ENCODE measurements around the gene RBM39. TPM values are rescaled to one million over a fixed set of nuclear protein-coding genes. Genes with fewer than 3 reads are reported as not detected.
A peak's percentile ranks its signal among the peaks of the same experiment; 100 is the strongest.

The RBM39 gene
- total and polyA plus RNA-seq, 12 donors, result 98.8 to 412 (median 124) TPM

GRCh38 chr20:35771689-35772562 lies 29.9 kb upstream of the RBM39 start, which contains the start of gene PHF20:
PHF20 (plus strand) TSS chr20:35772015; CDS start chr20:35801523, 29,508 bp downstream.
- intact Hi-C loops (cut with DNase I), result loop anchor here in 3 of 10 donors (1.0 to 2.0 kb wide), 2 partner anchors 29 to 30 kb away; partner anchors contain the start of gene RBM39 (in 3 of the 3)
- Histone ChIP-seq H3K36me3 (peaks cover 0 to 14% (median 0%) of the 10 kb centered on the region in 9 donors), H3K4me3 (peak within 1 kb of the TSS; percentile 68 to 92 (median 76)), H3K27ac (peak within 1 kb of the TSS; percentile 78 to 97 (median 94)), H3K27me3 (no peaks in the 10 kb centered on the region), H3K9me3 (no peaks in the 10 kb centered on the region), H3K4me1 (peaks cover 23 to 86% (median 74%) of the 10 kb centered on the region in 9 donors)
- DNase-seq, result peak; percentile 99 to 100
- peak; percentile 87 to 92 (median 92) for ATAC-seq
- WGBS, 2 donors, result 2 to 3% methylated on average over 74 to 87 of the region's 87 CpGs
- TF ChIP-seq, protein P1, sequence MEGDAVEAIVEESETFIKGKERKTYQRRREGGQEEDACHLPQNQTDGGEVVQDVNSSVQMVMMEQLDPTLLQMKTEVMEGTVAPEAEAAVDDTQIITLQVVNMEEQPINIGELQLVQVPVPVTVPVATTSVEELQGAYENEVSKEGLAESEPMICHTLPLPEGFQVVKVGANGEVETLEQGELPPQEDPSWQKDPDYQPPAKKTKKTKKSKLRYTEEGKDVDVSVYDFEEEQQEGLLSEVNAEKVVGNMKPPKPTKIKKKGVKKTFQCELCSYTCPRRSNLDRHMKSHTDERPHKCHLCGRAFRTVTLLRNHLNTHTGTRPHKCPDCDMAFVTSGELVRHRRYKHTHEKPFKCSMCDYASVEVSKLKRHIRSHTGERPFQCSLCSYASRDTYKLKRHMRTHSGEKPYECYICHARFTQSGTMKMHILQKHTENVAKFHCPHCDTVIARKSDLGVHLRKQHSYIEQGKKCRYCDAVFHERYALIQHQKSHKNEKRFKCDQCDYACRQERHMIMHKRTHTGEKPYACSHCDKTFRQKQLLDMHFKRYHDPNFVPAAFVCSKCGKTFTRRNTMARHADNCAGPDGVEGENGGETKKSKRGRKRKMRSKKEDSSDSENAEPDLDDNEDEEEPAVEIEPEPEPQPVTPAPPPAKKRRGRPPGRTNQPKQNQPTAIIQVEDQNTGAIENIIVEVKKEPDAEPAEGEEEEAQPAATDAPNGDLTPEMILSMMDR (IDR thresholded peaks at IDR 0.05), result no peak

DNA sequence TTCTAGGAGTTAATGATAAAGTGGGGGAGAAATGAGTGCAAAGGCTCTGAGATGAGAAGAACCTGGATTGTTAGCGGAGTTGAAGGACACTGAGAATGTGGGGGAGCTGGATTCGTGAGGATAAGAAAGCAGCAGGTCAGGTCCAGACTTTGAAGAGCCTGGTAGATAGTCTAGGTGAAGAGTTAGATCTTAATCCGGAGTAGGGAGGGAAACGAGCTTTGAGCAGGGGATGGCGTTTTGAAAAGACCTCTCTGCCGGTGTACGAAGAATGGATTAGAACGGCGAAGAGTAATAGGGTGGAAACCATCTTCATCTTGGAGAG lies 29.3 kb upstream of the RBM39 start:
- no peak for ATAC-seq
- no peak for DNase-seq
- peak overlapping the region; percentile 78 to 96 (median 92) for H3K27ac ChIP-seq
- H3K4me3 ChIP-seq, result peak overlapping the region in 7 of 10 donors; percentile 68 to 92 (median 79)
- 72 to 75% methylated on average over 9 of the region's 9 CpGs for WGBS, 2 donors
- no peaks in the 10 kb centered on the region for H3K27me3 ChIP-seq
- TF ChIP-seq, protein P1 (IDR thresholded peaks at IDR 0.05), result no peak
- H3K36me3 ChIP-seq, result peaks cover 0 to 14% (median 0%) of the 10 kb centered on the region in 9 donors
- intact Hi-C loops (cut with DNase I), result loop anchor here in 2 of 10 donors (1.0 kb wide), 1 partner anchor 29 kb away; the partner anchor contains the start of gene RBM39 (in 2 of the 2)
- H3K9me3 ChIP-seq, result no peaks in the 10 kb centered on the region
- H3K4me1 ChIP-seq, result peaks cover 19 to 83% (median 68%) of the 10 kb centered on the region in 9 donors

DNA sequence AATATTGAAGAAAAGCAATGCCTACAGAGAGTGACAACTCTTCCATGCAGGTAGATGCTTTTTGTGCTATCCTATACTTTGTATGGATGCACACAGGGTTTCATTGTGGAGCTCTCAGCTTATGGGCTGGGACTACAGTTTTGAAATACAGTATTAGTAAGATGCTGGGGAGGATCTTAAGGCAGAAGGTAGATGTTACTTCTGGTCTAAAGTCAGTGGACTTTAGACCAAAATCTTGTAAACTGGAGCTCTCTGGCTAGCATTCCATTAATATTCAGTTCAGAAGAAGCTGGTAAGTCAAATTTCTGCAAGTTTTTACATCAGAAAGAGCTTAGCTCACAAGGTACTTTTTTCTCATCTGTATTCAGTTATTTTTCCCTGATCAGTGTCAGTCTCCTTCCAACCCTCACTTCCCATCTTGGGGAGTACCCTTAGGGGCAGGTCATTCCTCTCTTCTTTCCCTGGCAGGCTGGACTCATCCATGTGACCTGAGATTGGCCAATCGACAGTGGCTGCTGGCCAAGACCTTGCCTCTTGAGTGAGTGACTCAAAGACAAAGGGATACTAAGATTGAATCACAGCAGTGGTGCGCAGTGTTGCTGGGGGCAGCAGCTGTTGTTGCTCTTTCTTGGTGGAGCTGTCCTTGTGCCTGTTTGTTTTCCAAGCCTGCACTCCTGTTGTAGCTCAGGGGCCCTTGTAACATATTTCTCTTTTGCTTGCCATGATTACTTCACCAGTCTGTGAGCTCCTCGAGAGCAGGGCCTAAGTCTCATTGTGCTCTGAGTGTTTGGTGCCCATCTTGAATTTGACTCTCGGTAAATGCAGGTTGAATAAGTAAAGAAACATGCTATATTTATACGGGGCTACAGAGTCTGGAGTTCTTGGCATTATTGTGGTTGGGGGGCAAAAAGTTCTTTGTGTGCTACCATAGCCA lies 26.9 kb upstream of the RBM39 start:
- Histone ChIP-seq H3K9me3 (no peaks in the 10 kb centered on the region), H3K27me3 (no peaks in the 10 kb centered on the region), H3K4me1 (peaks cover 19 to 67% (median 58%) of the 10 kb centered on the region in 9 donors), H3K27ac (peak overlapping the region; percentile 82 to 95 (median 92)), H3K36me3 (no peaks in the 10 kb centered on the region), H3K4me3 (no peak overlapping the region)
- ATAC-seq (peak; percentile 52 to 79 (median 73)), DNase-seq (peak; percentile 93 to 94)
- TF ChIP-seq, protein P1 (IDR thresholded peaks at IDR 0.05), result no peak
- intact Hi-C loops (cut with DNase I), result loop anchor here in 3 of 10 donors (1.0 to 2.0 kb wide), 2 partner anchors 26 to 27 kb away; partner anchors contain the start of gene RBM39 (in 3 of the 3)
- WGBS, 2 donors, result 35 to 37% methylated on average over 5 of the region's 5 CpGs
